MM.1S (cell line): ENCODE measurements around the gene ATG101.

Experiments
- CTCF ChIP-seq: fragments of 300-600 bp; sonication (generic); IDR thresholded peaks from 2 replicates; pipeline ENCODE4 v1.5.1; 2016; ENCODE audit warnings: antibody characterized with exemption, low read length, mixed read lengths
- EZH2 ChIP-seq: fragments of 300-600 bp; sonication (generic); optimal IDR thresholded peaks from 2 replicates; pipeline ENCODE3; 2017; ENCODE audit warnings: low read depth, mild to moderate bottlenecking, antibody characterized with exemption, low read length, mixed read lengths
- EZH2phosphoT487 ChIP-seq: fragments of 300-600 bp; sonication (generic); IDR thresholded peaks from 2 replicates; pipeline ENCODE4 v1.6.1; 2018; ENCODE audit warnings: antibody characterized with exemption, low read length

DNA sequence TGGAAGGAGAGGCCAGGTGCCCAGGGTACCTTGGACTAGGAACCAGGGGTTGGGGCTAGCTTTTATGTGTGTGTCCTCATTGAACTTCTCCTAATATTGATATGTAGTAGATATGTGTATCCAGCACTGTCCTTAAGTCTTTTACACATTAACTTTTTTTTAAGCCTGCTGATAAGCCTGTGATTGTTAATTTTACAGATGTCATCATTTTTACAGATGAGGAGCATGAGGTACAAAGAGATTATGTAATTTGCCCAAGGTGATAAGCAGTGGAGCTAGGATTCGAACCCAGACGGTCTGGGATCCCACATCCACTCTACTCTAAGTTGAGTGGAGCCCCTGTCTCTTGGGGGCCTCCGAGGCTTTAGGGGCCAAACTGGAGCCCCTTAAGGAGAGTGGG is 28.7 kb upstream of the ATG101 start:
- no peak for TF ChIP-seq CTCF
- no peak for TF ChIP-seq EZH2phosphoT487
- TF ChIP-seq EZH2 = no peak
